ENCODE data around the gene POSTN.
"Not testable (repeated sequence)": the region's sequence is repeated elsewhere in the genome, so short reads cannot be mapped to it uniquely, and the experiment has no call there.

POSTN gene

DNA sequence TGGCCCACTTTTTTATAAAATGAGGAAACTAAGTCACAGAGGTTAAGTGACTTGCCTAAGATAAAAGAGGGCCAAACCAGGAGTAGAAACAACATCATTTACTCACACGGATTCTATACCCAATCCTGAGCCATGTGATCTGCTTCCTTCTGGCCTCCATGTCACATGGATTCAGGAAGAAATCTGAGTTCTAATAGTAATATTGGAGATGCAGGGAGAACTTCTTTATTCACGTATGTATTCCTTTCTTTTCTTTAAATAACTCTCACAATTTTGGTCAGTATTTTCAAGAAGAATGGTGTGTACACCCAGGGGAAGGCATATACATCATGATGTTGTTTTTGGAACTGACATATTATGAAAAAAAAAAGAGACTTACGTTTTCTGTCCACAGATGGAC is 1.8 kb downstream of the POSTN start:
- DNase-seq = no peak

DNA sequence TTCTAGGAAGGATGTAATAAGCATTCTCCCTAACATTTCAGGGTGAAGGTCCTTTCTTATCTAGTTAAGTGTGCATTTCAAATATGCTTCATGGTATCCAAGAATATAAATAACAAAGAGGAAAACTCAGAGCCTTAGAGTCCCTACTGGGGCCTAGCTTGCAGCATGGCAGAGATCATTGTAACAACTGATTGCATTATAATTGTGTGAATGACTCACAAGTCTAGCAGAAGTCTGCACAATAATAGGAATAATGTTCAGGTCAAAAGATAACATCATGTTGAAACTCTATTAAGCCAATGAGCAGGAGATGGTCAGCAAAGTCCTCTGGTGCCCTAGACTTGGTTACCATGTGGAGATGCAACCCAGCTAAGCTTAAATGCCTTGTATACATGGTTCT is 3.4 kb downstream of the POSTN start:
- DNase-seq = no peak

DNA sequence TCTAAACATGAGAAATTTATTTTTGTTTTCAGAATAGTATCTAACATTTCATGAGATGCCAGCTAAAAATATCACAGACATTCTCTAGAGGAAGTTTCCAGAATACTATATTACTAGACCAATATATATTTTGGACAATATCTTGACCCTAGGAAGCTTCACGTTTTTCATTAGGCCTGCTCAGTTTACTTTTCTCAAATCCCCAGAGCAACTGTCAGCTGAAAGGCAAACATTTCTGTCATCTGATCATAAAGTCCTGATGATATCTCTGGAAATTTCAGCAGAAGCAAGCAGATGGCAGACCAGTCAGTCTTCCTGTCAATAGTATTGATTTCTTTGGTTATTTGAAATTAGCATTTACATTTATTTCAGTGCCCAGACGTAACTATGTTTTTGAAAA is 4.0 kb downstream of the POSTN start:
- DNase-seq = no peak

DNA sequence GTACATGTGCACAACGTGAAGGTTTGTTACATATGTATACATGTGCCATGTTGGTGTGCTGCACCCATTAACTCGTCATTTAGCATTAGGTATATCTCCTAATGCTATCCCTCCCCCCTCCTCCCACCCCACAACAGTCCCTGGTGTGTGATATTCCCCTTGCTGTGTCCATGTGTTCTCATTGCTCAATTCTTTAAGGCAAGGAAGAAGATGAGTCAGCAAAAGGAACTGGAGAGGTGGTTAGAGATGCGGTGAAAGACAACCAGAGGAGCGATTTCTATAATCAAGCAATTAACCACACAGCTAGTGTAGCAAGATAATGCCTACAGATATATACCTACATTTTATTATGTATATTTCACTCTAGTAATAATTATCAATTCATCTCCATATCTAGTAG is 9.2 kb downstream of the POSTN start:
- DNase-seq = not testable (repeated sequence)

DNA sequence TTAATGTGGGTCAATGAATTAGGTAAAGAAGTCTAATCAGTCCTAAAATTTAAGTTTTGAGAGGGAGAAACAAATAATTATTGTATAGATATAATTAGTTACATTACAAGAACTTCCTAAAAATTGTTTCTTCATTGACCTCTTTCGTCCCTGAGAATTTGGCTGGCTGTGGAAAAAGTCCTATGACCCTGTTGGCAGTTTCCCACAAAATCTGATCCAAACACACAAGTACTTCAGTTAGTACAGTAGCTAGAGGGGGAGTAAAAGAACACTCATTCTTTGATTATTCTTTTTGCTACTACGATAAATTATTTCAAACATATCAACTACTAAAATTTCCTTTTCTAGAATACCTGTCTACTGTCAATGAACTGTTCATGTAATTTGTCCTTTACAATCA is 11.3 kb downstream of the POSTN start:
- DNase-seq = no peak

DNA sequence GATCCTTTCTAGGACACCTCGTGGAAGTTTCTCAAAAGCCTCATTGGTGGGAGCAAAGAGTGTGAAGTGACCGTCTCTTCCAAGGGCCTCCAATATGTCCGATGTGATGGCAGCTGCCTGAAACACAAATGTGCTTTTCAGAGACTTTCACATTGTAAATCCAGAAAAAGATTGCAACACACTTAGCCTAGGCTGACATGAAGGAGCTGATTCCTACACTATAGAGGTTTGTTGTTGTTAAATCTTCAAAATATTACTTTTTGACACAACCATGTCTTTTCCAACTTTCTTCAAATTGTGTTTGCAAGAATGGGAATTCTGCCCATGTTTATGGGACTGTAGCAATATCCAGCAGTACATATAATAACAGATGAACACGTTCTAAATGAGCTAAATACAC is 12.4 kb downstream of the POSTN start:
- DNase-seq = no peak

DNA sequence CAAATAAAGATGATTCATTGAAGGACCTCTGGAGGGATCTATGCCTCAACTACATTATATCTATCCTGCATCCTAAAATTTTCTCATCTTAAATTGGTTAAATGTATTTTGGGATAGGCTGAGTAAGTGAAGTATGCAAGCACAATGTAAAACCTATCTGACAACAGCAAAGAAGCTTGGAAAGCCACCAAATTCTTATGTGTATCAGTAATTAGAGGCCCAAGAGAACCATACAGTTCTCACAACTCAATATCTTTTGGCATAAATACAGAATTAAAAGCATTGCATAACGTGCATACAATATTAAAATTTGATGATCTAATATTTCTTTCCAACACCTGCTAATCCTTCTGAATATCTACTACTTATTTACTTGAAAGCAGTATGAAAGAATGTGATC is 13.0 kb downstream of the POSTN start:
- no peak for DNase-seq

DNA sequence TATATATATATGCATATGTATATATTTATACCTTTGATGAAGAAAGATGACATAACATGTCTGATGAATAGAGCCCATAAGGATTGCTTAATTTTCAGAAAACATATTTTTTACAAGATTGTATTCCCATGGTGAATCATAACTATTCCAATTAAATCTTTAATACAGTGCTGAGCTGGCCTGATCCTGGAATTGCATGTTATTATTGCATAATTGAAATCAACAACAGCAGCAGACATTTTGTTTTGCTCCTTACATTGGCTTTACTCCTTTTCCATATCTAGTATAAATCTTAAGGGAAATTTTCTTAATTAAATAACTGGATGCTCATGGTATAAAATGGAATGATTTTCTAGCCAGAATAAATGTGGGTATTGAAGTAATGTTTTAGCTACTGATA is 22.0 kb downstream of the POSTN start:
- DNase-seq = no peak

DNA sequence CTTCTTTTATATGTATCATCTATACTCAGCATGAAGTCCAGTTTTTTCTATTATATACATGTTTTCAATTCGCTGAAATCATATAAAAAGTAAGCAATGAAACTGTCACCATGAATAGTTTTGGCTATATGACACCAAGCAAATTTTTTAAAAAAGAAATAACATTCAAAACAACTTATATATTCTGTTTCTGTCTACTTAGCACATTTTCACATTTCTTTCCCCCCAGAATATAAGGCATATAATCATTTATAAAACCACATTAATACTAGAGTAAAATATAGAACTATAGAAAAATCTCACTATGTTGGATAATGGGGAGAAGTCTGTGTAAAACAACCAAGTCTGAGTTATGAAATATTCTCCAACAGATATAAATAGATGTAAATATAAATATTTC is 33.1 kb downstream of the POSTN start:
- no peak for DNase-seq

DNA sequence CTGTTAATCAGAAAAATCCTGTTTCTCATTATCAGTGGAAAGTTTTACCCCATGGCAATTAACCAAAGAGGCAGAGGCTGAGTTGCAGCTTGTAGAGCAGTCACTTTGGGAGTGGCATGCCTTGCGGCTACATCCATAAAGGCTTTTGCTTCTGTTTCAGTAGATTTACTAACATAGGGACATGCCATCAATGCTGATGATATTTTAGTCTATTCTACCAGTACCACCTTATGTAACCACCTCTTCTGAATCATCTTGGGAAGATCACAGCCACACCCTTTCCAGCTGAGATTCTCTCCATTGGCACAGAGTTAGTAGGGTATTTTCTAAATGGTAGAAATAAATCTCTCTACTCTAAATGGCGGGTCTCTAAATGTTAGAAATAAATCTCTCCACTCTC is 37.5 kb downstream of the POSTN start:
- no peak for DNase-seq

DNA sequence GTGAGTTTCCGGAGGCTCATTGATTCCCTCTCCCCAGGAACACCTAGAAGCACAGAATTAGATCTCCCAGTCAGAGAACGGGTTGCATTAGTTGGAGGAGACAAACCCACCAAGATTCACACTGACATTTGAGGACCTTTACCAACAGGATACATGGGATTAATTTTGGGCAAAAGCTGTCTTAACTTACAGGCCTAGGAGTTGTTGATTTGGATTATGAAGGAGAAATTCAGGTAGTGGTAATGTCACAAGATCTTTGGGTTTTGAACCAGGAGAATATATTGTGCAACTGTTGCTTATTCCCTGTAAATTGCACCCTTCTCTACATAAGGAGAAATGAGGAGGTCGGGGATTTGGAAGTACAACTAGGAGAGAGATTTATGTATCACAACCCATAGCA is 38.0 kb downstream of the POSTN start:
- no peak for DNase-seq

DNA sequence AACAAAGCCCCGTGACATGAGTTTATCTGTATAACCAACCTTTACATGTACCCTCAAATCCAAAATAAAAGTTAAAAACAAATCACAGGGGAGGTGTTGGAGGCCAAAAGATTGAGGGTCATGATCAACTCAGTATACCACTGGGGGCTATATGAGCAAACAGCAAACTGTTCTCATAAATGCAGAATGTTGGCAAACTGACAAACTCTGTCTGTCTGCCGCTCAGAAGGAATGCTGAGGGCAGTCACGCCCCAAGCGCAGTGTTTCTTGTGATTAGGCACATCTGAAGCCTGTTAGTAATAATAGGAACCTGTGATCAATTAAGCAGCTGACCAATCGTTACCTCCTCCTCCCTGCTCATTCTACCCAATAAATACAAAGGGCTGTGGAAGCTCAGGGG is 39.8 kb downstream of the POSTN start:
- DNase-seq = not testable (repeated sequence)

DNA sequence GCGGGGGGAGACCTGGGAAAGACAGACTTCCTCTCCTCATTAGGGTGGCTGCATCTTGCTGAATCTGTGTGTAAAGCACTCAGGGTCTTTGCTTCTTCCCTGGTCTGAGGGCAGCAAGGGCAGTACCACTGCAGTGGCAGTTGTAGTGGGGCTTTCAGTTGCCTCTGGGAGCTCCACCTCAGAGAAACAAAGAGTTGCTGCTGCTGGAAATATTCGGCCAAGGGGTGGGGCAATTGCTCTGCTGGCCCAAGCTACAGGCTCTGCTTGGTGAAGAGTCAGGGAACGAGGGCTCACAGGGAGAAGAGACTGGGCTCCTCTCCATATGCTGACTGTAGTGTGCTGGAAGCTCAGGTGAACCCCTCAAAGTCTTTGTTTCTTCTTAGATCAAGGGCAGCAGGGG is 52.5 kb downstream of the POSTN start:
- no peak for DNase-seq

DNA sequence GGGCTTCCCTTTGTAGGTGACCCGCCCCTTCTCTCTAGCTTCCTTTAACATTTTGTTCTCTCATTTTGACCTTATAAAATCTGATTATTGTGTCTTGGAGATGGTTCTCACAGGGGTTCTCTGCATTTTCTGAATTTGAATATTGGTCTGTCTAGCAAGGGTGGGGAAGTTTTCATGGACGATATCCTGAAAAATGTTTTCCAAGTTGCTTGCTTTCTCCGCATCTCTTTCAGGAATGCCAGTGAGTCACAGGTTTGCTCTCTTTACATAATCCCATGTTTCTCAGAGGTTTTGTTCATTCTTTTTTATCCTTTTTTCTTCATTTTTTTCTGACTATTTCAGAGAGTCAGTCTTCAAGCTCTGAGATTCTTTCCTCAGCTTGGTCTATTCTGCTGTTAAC is 53.6 kb downstream of the POSTN start:
- DNase-seq = no peak

DNA sequence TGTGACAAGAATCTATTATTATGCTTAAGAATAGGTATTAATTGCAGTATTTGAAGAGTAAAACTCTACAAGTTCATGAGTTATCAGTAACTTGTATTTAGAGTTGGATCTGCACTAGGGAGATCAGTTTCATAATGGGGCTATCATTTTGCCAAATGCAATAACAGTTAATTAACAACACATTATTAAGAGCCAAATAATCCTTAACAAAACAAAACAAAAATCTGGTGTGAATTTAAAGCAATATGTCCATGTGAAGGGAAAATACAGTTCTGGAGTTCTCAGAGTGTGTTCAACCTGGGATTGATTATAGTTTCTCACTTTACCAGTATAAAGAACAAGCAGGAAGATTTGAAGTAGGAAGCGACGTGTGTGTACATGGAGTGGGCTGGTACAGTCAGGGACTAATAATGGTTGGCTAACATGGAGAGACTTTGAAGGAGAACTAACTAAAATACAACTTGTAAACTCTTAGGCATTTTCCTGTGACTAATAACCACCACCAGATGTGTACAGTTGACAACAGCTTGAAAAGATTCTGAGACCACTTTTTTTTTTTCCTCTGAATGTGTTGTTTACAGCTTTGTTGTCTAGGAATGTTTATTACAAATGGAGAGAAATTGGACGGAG is 58.5 kb downstream of the POSTN start:
- no peak for DNase-seq

DNA sequence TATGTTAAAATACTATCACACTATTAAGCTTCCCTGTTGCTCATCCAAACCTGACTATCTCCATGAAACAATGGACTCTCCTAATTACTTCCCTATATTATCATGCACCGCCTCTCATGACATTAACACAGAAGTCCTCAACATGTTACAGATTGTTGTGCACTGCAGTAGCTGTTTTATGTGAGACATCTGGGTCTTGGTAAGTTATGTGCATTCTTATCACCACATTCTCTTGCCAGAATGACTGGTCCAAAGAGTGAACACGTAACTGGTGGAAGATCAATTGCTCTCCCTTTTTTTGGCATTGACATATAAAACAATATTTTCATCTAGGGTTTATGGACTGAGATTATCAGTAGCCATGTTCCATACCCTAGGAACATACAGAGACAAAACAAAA is 59.4 kb downstream of the POSTN start:
- DNase-seq = no peak

DNA sequence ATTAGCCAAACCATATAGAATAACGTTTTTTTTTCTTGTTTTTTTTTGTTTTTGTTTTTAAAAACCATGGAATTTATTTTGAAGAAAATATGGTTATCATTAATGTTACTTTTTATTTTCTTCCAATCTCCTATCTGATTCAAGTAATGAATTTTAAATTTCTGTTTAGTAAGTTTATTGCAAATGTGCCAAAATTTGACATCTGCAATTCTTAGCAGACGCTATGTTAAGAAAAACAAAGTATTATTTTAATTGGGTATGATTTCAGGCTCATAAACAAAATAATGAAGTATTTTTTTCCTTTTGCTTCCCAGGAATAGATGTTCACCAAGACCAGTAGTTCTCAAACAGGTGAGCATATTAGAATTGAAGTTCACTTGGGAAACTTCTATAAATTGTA is 63.1 kb downstream of the POSTN start:
- no peak for DNase-seq

DNA sequence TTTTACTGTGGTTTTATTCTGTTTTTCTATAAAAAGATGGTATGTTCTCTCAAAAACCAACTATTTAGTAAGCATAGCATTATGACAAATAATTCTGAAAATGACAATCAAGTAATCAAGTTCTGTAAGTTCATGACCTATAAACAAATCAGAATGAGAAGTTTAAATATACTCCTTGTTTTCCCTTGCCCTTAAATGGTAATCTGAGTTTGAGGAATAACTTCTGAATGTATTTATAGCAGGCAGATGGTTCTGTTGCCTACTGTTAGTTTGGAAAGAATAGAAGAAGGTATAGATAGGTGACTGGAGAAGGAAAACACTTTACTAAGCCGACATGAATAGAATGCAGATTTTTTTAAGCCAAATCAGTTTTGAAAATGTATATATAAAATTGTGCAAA is 63.9 kb downstream of the POSTN start:
- DNase-seq = no peak

DNA sequence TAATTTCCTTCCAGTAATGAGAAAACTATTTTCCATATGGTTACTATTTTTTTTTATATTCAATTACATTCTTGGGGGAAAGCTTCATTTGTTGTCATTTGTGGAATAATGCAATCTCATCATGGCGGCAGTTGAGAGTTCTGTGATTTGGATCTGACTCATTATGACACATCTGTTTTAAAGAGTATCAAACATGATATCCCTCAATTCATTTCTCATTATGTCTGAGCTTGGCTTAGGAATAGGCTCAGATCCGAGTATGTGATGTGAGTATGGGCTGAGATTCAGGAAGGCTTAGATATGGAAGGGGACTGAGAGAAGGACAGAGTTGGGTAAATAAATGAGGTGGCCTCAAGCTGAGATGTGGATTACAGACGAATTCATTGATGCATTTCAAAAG is 64.4 kb downstream of the POSTN start:
- no peak for DNase-seq

DNA sequence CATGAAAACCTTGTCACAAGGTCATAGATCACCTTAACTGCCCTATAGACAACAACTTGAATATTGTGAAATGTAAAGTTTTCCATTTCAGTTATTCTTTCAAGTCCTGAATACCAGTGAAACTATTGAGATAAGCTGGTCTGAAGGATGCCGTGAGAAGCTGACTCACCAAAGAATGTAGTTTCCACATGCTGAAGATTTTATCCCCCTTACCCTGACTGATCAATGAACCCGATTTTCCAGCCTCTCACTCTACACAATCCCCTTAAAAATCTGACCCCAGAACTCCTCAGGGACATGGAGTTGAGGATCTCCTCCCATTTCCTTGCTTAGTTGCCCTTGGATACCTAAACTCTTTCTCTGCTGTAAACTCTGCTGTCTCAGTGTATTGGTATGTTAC is 67.5 kb downstream of the POSTN start:
- DNase-seq = no peak

DNA sequence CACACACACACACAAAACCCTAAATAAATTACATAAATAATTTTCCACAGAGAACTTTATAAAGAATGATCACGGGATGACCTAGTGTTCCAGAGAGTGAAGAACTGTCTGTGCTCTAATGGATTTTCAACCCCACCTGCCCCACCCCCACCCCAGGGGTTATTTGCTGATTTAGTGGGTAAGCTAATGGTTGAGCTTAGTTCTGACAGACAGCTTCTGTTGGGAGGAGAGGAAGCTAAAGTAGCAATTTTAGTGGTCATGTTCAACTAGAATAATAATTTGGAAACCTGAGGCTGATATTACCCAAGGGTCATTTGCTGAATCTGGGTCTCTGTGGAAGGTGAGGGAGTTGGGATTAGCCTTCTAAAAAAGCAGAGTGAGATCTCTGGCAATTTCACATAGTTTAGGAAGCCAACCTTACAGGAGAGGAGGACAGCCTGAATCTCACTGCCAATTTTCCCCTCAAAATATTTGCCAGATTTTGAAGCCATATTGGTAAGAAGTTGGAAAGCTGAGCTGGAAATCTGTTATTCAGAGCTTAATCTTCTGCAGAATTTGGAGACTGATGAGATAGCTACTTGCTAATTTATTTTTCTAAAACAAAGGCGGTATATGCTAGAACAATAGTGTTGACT is 68.7 kb downstream of the POSTN start:
- DNase-seq = no peak

DNA sequence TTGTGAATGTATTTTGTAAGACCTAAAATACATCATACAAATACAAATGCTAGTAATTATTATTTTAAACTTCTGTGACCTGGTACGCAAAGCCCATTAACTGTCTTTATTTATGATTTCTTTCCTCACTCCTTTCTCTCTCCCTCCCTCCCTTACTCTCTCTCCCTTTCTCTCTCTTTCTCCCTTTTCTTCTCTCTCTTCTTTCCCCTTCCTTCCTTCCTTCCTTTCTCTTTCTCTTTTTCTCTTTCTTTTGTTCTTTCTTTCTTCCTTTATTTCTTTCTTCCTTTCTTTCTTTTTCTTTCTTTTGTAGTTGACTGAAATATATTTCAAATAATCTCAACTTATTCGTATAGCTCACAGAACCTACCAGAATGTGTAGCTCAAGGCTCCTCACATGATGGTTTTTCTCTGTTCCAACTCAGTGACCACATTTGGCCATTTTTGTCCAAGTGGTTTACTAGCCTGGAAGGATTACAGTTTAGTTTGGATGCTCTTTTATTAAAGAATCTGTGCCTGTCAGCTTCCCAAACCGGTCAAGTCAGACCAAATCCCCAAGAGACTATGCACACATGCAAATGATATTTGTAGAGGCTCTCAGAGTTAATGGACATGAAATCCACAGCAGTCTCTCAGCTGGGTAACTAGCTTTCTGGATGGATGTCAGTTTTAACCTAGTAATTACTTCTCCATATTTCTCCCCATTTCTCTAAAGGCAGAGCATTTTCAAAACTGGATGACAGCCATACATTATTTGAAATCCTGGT is 71.7 kb downstream of the POSTN start:
- no peak for DNase-seq

DNA sequence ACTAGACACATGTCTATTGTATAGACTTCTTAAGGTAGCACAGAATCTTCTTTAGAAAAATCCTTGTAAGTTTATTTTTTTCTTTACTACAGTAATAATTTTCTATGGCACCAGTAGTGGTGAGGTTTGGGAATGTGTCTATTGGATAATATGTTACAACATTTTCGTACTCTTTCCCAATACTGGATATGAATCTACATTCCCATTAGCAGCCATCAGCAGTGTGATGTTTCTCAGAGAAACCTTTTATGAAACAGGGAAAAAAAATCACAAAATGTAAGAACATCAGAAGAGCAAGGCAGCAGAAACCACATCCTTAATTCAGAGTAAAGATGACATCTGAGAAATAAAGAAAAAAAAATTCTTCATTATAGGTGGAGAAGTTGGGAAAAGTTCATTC is 83.3 kb downstream of the POSTN start:
- no peak for DNase-seq
